Stimulated activated CD8-positive, alpha-beta memory T cell treated with anti-CD3 and anti-CD28 coated beads, Interleukin-7, amount 100 ng/mL, for 1 hour (primary cell): Measurements from ENCODE around the gene YIF1A.
A peak's percentile ranks its signal among the peaks of the same experiment; 100 is the strongest.
"Not testable (repeated sequence)": the region's sequence is repeated elsewhere in the genome, so short reads cannot be mapped to it uniquely, and the experiment has no call there.

Experiments
- DNase-seq, 2 donors: peaks; one replicate each; pipeline ENCODE4 v3.0.0-alpha.2; 2020; ENCODE audit warnings: low read depth in 2 of 2

Gene YIF1A

GRCh38 chr11:66326261-66327111, 37.5 kb upstream of the YIF1A start:
- DNase-seq = no peak

GRCh38 chr11:66325263-66325671, 36.3 kb upstream of the YIF1A start:
- DNase-seq = no peak

- DNase-seq = no peak
Measured at GRCh38 chr11:66324664-66325063, 35.7 kb upstream of the YIF1A start.

- DNase-seq = no peak
Measured at GRCh38 chr11:66323684-66324083, 34.7 kb upstream of the YIF1A start.

GRCh38 chr11:66322732-66323427, 33.9 kb upstream of the YIF1A start:
- no peak for DNase-seq

- DNase-seq = no peak
Measured at GRCh38 chr11:66321606-66322005, 32.7 kb upstream of the YIF1A start.

- not testable (repeated sequence) for DNase-seq
Measured at GRCh38 chr11:66320748-66321147, 31.8 kb upstream of the YIF1A start.

- DNase-seq = not testable (repeated sequence)
Measured at GRCh38 chr11:66320289-66320688, 31.3 kb upstream of the YIF1A start.

GRCh38 chr11:66318600-66318970, 29.6 kb upstream of the YIF1A start:
- DNase-seq = no peak

GRCh38 chr11:66317723-66318599, 29.0 kb upstream of the YIF1A start:
- DNase-seq = peak in 1 of 2 donors; percentile 55

- no peak for DNase-seq
Measured at GRCh38 chr11:66317322-66317722, 28.4 kb upstream of the YIF1A start.

GRCh38 chr11:66316849-66317251, 27.9 kb upstream of the YIF1A start, which contains the start of gene CD248:
Gene CD248 (minus strand): TSS chr11:66317044. CDS start chr11:66317027, 17 bp downstream.
- no peak for DNase-seq

GRCh38 chr11:66315921-66316811, 27.2 kb upstream of the YIF1A start:
- DNase-seq = no peak

GRCh38 chr11:66315498-66315885, 26.5 kb upstream of the YIF1A start:
- DNase-seq = no peak

GRCh38 chr11:66314561-66315497, 25.9 kb upstream of the YIF1A start:
- DNase-seq = no peak

- no peak for DNase-seq
Measured at GRCh38 chr11:66314186-66314501, 25.2 kb upstream of the YIF1A start.

- DNase-seq = no peak
Measured at GRCh38 chr11:66313321-66314185, 24.6 kb upstream of the YIF1A start.

- peak; percentile 98 for DNase-seq
Measured at GRCh38 chr11:66312549-66313320, 23.8 kb upstream of the YIF1A start.
